Trophoblast cell (in vitro differentiated cells and primary cell): ENCODE results near the gene FGB.

Experiments used
- DNase-seq, 2 donors: peaks; one replicate each; pipeline ENCODE4 v3.0.0-alpha.2; 2016
- H2AFZ ChIP-seq: 2 replicates; pipeline ENCODE4 v1.6.1; 2013; ENCODE audit warnings: low read length, moderate library complexity, mild to moderate bottlenecking; ENCODE audit not compliant: insufficient read depth, poor library complexity
- H2AK5ac ChIP-seq: 2 replicates; pipeline ENCODE4 v1.6.1; 2013; ENCODE audit warnings: mild to moderate bottlenecking, low read length
- H2BK120ac ChIP-seq: 2 replicates; pipeline ENCODE4 v1.6.1; 2013; ENCODE audit warnings: low read length, mild to moderate bottlenecking, moderate library complexity; ENCODE audit not compliant: insufficient read depth, poor library complexity
- H2BK12ac ChIP-seq: 2 replicates; pipeline ENCODE4 v1.6.1; 2013; ENCODE audit warnings: mild to moderate bottlenecking, low read length, moderate library complexity
- H2BK5ac ChIP-seq: 2 replicates; pipeline ENCODE4 v1.6.1; 2013; ENCODE audit warnings: low read length, low read depth, moderate library complexity, mild to moderate bottlenecking; ENCODE audit not compliant: poor library complexity
- H3K14ac ChIP-seq: 2 replicates; pipeline ENCODE4 v1.6.1; 2013; ENCODE audit warnings: mild to moderate bottlenecking, low read length
- H3K18ac ChIP-seq: 2 replicates; pipeline ENCODE4 v1.6.1; 2013; ENCODE audit warnings: mild to moderate bottlenecking, low read length
- H3K23ac ChIP-seq: 2 replicates; pipeline ENCODE4 v1.6.1; 2013; ENCODE audit warnings: low read length
- H3K27ac ChIP-seq: 2 replicates; pipeline ENCODE4 v1.5.1; 2013; ENCODE audit warnings: low read depth, mild to moderate bottlenecking, inconsistent platforms, low read length, moderate library complexity
- H3K27me3 ChIP-seq: 2 replicates; pipeline ENCODE4 v1.6.1; 2013; ENCODE audit warnings: inconsistent platforms, mild to moderate bottlenecking, low read length, moderate library complexity; ENCODE audit not compliant: insufficient read depth
- H3K36me3 ChIP-seq, 2 experiments: 1 replicate in 1 of 2; 2 replicates in 1 of 2; pipeline ENCODE4 v1.6.1; 2013; ENCODE audit warnings: low read length in 2 of 2, mild to moderate bottlenecking in 2 of 2, moderate library complexity in 1 of 2; ENCODE audit not compliant: insufficient read depth in 2 of 2, control insufficient read depth in 1 of 2
- H3K4ac ChIP-seq: 2 replicates; pipeline ENCODE4 v1.6.1; 2013; ENCODE audit warnings: low read depth, mild to moderate bottlenecking, low read length, moderate library complexity
- H3K4me1 ChIP-seq, 2 experiments: 1 replicate in 1 of 2; 2 replicates in 1 of 2; pipeline ENCODE4 v1.6.1; 2013; ENCODE audit warnings: low read length in 2 of 2, mild to moderate bottlenecking in 2 of 2, moderate library complexity in 1 of 2; ENCODE audit not compliant: insufficient read depth in 2 of 2, control insufficient read depth in 1 of 2
- H3K4me2 ChIP-seq: 2 replicates; pipeline ENCODE4 v1.6.1; 2013; ENCODE audit warnings: inconsistent platforms, mild to moderate bottlenecking, low read length, moderate library complexity
- H3K4me3 ChIP-seq: 2 replicates; pipeline ENCODE4 v1.5.1; 2013; ENCODE audit warnings: mild to moderate bottlenecking, low read depth, low read length, inconsistent platforms
- H3K79me1 ChIP-seq: one replicate; pipeline ENCODE4 v1.6.1; 2013; ENCODE audit warnings: low read length
- H3K79me2 ChIP-seq: 2 replicates; pipeline ENCODE4 v1.6.1; 2013; ENCODE audit warnings: low read length, mild to moderate bottlenecking; ENCODE audit not compliant: control insufficient read depth, insufficient read depth, poor library complexity
- H3K9ac ChIP-seq: 2 replicates; pipeline ENCODE4 v1.6.1; 2013; ENCODE audit warnings: mild to moderate bottlenecking, low read length
- H3K9me3 ChIP-seq: 2 replicates; pipeline ENCODE4 v1.6.1; 2013; ENCODE audit warnings: low read depth, mild to moderate bottlenecking, control low read depth, inconsistent platforms, low read length; ENCODE audit not compliant: insufficient read depth
- H4K12ac ChIP-seq: 2 replicates; pipeline ENCODE4 v1.6.1; 2013; ENCODE audit warnings: low read depth, mild to moderate bottlenecking, low read length, moderate library complexity
- H4K8ac ChIP-seq: 2 replicates; pipeline ENCODE4 v1.6.1; 2013; ENCODE audit warnings: low read depth, mild to moderate bottlenecking, low read length, moderate library complexity
- H4K91ac ChIP-seq: one replicate; pipeline ENCODE4 v1.6.1; 2013; ENCODE audit warnings: low read depth, mild to moderate bottlenecking, low read length, moderate library complexity
- WGBS: extraction: QIAGEN DNeasy Blood & Tissue Kit; methylation state at CpG from one replicate; pipeline ENCODE4 v1.1.7; 2013; ENCODE audit warnings: missing lambda C conversion rate; ENCODE audit not compliant: insufficient read length, insufficient coverage; ENCODE audit errors: extremely low coverage; 5-methylcytosine and 5-hydroxymethylcytosine counted together

The FGB gene

DNA sequence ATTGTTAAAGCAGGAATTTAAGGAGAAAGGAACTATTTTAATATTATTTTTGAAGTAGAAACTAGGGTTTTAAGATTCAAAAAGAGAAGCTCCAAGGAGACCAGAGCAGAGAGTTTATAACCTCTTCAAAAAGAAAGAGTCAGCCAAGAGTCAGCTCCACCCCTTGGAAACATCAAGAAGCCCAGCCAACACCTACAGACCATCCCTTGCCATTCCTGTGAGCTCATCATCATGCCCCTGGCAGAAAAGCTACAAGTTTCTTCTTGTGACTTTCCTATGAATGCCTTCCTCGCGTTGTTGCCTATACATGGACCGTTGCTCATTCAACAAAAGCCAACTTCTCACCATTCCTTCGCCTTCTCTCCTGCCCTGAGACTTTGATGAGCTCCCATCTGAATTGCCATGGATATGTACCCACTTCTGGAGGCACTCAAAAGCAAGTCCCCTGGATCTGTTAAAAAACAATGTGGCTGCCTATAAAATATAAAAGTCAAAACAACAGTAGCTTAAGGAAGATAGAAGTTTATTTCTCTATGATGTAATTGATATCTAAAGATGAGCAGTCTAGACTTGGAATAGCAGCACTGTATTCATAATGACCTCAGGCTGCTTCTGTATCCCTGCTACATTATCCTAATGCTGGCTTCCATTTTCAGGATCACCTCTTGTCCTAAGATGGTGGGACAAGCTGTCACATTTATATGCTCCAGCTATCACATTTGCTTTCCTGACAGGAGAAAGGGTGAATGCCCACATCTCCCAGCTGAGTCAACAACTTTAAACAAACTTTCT, 32.9 kb upstream of the FGB start:
- Histone ChIP-seq H2BK12ac (no peak overlapping the region), H3K4me3 (no peak overlapping the region), H2AK5ac (no peak overlapping the region), H3K27ac (no peak overlapping the region), H3K27me3 (no peaks in the 10 kb centered on the region), H2BK120ac (no peak overlapping the region), H3K4me2 (no peak overlapping the region), H2AFZ (no peak overlapping the region), H3K79me2 (no peaks in the 10 kb centered on the region), H3K79me1 (no peaks in the 10 kb centered on the region), H3K9ac (no peak overlapping the region), H3K23ac (no peak overlapping the region), H4K12ac (no peak overlapping the region), H4K8ac (no peak overlapping the region), H3K4ac (no peak overlapping the region), H3K36me3 (no peaks in the 10 kb centered on the region), H3K4me1 (no peaks in the 10 kb centered on the region), H3K18ac (no peak overlapping the region), H4K91ac (no peak overlapping the region), H3K9me3 (no peaks in the 10 kb centered on the region), H3K14ac (no peak overlapping the region), H2BK5ac (no peak overlapping the region)
- WGBS, result no CpG with 5 or more reads among the region's 4 CpGs
- no peak for DNase-seq

DNA sequence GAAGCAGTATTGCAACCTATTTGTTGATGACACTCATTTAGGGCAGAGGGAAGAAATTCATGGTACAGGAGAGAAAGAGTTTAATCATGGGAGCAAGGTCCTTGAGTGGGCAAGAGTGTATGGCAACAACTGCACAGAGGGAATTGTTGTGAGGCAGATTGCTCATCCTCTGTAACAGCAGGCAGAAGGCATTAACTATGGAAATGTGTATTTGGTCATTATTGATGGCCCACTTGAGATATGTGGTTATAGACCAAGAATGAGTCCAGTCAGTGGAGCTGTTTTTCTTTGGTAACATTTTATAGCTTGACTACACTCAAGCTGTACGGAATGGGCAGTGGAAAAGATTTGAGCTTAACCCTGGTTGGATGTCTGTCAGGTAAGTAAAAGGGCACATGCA, 28.5 kb upstream of the FGB start:
- H3K36me3 ChIP-seq, result peaks cover 0 to 7% of the 10 kb centered on the region in 2 experiments
- WGBS, result no CpG with 5 or more reads among the region's 1 CpG

DNA sequence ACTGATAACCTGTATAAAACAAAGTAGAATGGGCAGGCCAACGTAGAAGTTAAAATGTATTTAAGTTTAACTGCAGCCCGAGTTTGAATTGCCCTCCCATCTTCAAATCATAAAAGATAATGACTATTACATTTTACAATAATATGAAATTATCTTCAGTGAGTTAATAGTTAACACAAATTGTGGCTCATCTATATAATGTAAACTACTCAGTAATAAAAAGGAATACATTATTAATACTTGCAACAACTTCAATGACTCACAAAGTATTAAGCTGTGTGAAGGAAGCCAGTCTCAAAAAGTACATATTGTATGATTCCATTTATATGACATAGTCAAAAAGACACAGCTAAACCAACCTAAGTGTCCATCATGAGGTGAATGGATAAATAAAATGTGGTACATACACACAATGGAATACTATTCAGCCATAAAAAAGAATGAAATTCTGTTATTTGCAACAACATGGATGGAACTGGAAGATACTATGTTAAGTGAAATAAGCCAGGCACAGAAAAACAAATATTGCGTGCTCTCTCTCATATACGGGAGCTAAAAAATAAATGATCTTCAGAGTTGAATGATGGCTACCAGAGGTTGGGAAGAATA, 20.4 kb upstream of the FGB start:
- H3K36me3 ChIP-seq, result peaks cover 6 to 23% of the 10 kb centered on the region in 2 experiments
- H3K27ac ChIP-seq, result no peak overlapping the region
- H3K4me2 ChIP-seq, result no peak overlapping the region
- no peak overlapping the region for H2BK5ac ChIP-seq
- H3K4ac ChIP-seq, result no peak overlapping the region
- H3K4me1 ChIP-seq, result no peaks in the 10 kb centered on the region
- no peaks in the 10 kb centered on the region for H3K79me1 ChIP-seq
- H3K79me2 ChIP-seq, result no peaks in the 10 kb centered on the region
- no peak overlapping the region for H4K91ac ChIP-seq
- no peaks in the 10 kb centered on the region for H3K27me3 ChIP-seq
- H3K9ac ChIP-seq, result no peak overlapping the region
- H2BK12ac ChIP-seq, result no peak overlapping the region
- H3K4me3 ChIP-seq, result no peak overlapping the region
- H4K12ac ChIP-seq, result no peak overlapping the region
- H4K8ac ChIP-seq, result no peak overlapping the region
- no peak overlapping the region for H3K14ac ChIP-seq
- H2BK120ac ChIP-seq, result no peak overlapping the region
- H3K23ac ChIP-seq, result no peak overlapping the region
- H3K9me3 ChIP-seq, result no peaks in the 10 kb centered on the region
- DNase-seq, result no peak
- H3K18ac ChIP-seq, result no peak overlapping the region
- WGBS, result no CpG with 5 or more reads among the region's 4 CpGs
- H2AFZ ChIP-seq, result no peak overlapping the region
- no peak overlapping the region for H2AK5ac ChIP-seq

More for the DNA sequence above, 28.5 kb upstream of the FGB start:
- H3K9ac ChIP-seq, result no peak overlapping the region
- no peak overlapping the region for H2AFZ ChIP-seq
- H4K8ac ChIP-seq, result no peak overlapping the region
- H3K9me3 ChIP-seq, result no peaks in the 10 kb centered on the region
- no peak overlapping the region for H3K4ac ChIP-seq
- no peak overlapping the region for H2AK5ac ChIP-seq
- H3K27me3 ChIP-seq, result no peaks in the 10 kb centered on the region
- H3K4me2 ChIP-seq, result no peak overlapping the region
- no peak overlapping the region for H3K14ac ChIP-seq
- no peak overlapping the region for H4K12ac ChIP-seq
- H2BK12ac ChIP-seq, result no peak overlapping the region
- no peak overlapping the region for H3K27ac ChIP-seq
- no peak overlapping the region for H3K18ac ChIP-seq
- H3K23ac ChIP-seq, result no peak overlapping the region
- no peak for DNase-seq
- no peaks in the 10 kb centered on the region for H3K4me1 ChIP-seq
- H3K79me1 ChIP-seq, result no peaks in the 10 kb centered on the region
- H4K91ac ChIP-seq, result no peak overlapping the region
- no peak overlapping the region for H2BK5ac ChIP-seq
- H3K4me3 ChIP-seq, result no peak overlapping the region
- H3K79me2 ChIP-seq, result no peaks in the 10 kb centered on the region
- no peak overlapping the region for H2BK120ac ChIP-seq

DNA sequence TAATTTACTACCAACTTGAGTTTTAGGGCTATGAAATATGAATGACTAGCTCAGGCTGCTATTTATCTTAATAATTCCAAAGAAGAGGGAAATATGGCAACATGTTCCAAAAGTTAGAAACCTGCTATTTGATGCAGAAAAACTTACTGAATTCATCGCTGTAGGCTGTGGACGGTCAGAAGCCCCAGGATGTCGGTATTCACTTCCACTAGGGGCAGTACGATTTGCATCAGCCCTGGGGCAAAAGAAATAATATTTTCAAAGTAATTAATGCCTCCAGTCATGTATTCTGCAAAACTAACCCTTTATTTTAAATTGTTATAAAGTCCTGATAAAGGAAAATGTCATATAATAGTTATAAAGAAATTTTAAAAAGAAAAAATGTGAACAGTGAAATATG, 17.1 kb upstream of the FGB start:
- Histone ChIP-seq H3K4me3 (no peak overlapping the region), H3K36me3 (peaks cover 6 to 14% of the 10 kb centered on the region in 2 experiments), H4K12ac (no peak overlapping the region), H2BK5ac (no peak overlapping the region), H3K9ac (no peak overlapping the region), H3K27ac (no peak overlapping the region), H3K23ac (no peak overlapping the region), H2AK5ac (no peak overlapping the region), H3K79me2 (peaks cover 3% of the 10 kb centered on the region), H2BK120ac (no peak overlapping the region), H4K8ac (no peak overlapping the region), H3K79me1 (no peaks in the 10 kb centered on the region), H2AFZ (no peak overlapping the region), H3K14ac (no peak overlapping the region), H3K4me2 (no peak overlapping the region), H2BK12ac (no peak overlapping the region), H3K4me1 (peaks cover 0 to 5% of the 10 kb centered on the region in 2 experiments), H3K18ac (no peak overlapping the region), H3K9me3 (no peaks in the 10 kb centered on the region), H3K4ac (no peak overlapping the region), H3K27me3 (no peaks in the 10 kb centered on the region), H4K91ac (no peak overlapping the region)
- no CpG with 5 or more reads among the region's 4 CpGs for WGBS
- DNase-seq, result peak in 1 of 2 donors; percentile 9
